H9 (cell line): ENCODE results near the gene LEFTY2. TPM values are rescaled to one million over a fixed set of nuclear protein-coding genes. Genes with fewer than 3 reads are reported as not detected.
"Not testable (repeated sequence)": the region's sequence is repeated elsewhere in the genome, so short reads cannot be mapped to it uniquely, and the experiment has no call there.

Experiments
- DNase-seq: peaks from one replicate; pipeline ENCODE4 v3.0.0-alpha.2; 2017
- H2AFZ ChIP-seq: one replicate; pipeline ENCODE4 v1.6.1; 2013; ENCODE audit warnings: mild to moderate bottlenecking, low read length, control low read depth, moderate library complexity
- H2AK5ac ChIP-seq: 2 replicates; pipeline ENCODE4 v1.6.1; 2013; ENCODE audit warnings: low read length, control low read depth, mixed read lengths; ENCODE audit not compliant: insufficient read length
- H2BK120ac ChIP-seq: one replicate; pipeline ENCODE4 v1.6.1; 2013; ENCODE audit warnings: low read depth, mild to moderate bottlenecking, low read length, control low read depth, inconsistent platforms; ENCODE audit not compliant: poor library complexity, severe bottlenecking
- H2BK12ac ChIP-seq: 2 replicates; pipeline ENCODE4 v1.6.1; 2013; ENCODE audit warnings: low read length, control low read depth, mixed read lengths, low read depth; ENCODE audit not compliant: insufficient read length
- H2BK15ac ChIP-seq: 2 replicates; pipeline ENCODE4 v1.6.1; 2013; ENCODE audit warnings: low read depth, low read length, control low read depth
- H2BK20ac ChIP-seq: one replicate; pipeline ENCODE4 v1.6.1; 2013; ENCODE audit warnings: low read depth, mild to moderate bottlenecking, low read length, control low read depth, inconsistent platforms; ENCODE audit not compliant: poor library complexity, severe bottlenecking
- H2BK5ac ChIP-seq: 2 replicates; pipeline ENCODE4 v1.6.1; 2013; ENCODE audit warnings: low read length, control low read depth, mixed read lengths; ENCODE audit not compliant: insufficient read length
- H3K14ac ChIP-seq: 2 replicates; pipeline ENCODE4 v1.6.1; 2013; ENCODE audit warnings: low read length, control low read depth; ENCODE audit not compliant: insufficient read depth
- H3K18ac ChIP-seq: 2 replicates; pipeline ENCODE4 v1.6.1; 2013; ENCODE audit warnings: low read depth, mild to moderate bottlenecking, mixed read lengths, low read length, control low read depth; ENCODE audit not compliant: insufficient read length
- H3K23ac ChIP-seq: 2 replicates; pipeline ENCODE4 v1.6.1; 2013; ENCODE audit warnings: low read length, control low read depth, mixed read lengths, low read depth; ENCODE audit not compliant: insufficient read length
- H3K23me2 ChIP-seq: 2 replicates; pipeline ENCODE4 v1.6.1; 2013; ENCODE audit warnings: low read depth, mild to moderate bottlenecking, mixed read lengths, low read length, control low read depth; ENCODE audit not compliant: insufficient read length, poor library complexity, severe bottlenecking
- H3K27ac ChIP-seq: 2 replicates; pipeline ENCODE4 v1.5.1; 2013; ENCODE audit warnings: low read length, control low read depth, mixed read lengths, low read depth; ENCODE audit not compliant: insufficient read length
- H3K27me3 ChIP-seq: 2 replicates; pipeline ENCODE4 v1.6.1; 2013; ENCODE audit warnings: low read length, control low read depth, inconsistent platforms; ENCODE audit not compliant: insufficient read depth
- H3K4ac ChIP-seq: 2 replicates; pipeline ENCODE4 v1.6.1; 2013; ENCODE audit warnings: low read depth, mild to moderate bottlenecking, control low read depth, inconsistent platforms, low read length, moderate library complexity
- H3K4me1 ChIP-seq: 2 replicates; pipeline ENCODE4 v1.6.1; 2013; ENCODE audit warnings: low read length, control low read depth, inconsistent platforms; ENCODE audit not compliant: insufficient read depth
- H3K4me2 ChIP-seq: 2 replicates; pipeline ENCODE4 v1.6.1; 2013; ENCODE audit warnings: low read length, control low read depth, mixed read lengths; ENCODE audit not compliant: insufficient read length, insufficient read depth
- H3K56ac ChIP-seq: 2 replicates; pipeline ENCODE4 v1.6.1; 2013; ENCODE audit warnings: low read depth, mild to moderate bottlenecking, mixed read lengths, low read length, control low read depth; ENCODE audit not compliant: insufficient read length
- H3K79me1 ChIP-seq: 2 replicates; pipeline ENCODE4 v1.6.1; 2013; ENCODE audit warnings: low read depth, mild to moderate bottlenecking, moderate library complexity, low read length, control low read depth, inconsistent platforms; ENCODE audit not compliant: insufficient read depth, poor library complexity, severe bottlenecking
- H3K79me2 ChIP-seq: 2 replicates; pipeline ENCODE4 v1.6.1; 2013; ENCODE audit warnings: low read length, control low read depth, inconsistent platforms; ENCODE audit not compliant: insufficient read depth
- H3K9ac ChIP-seq: 2 replicates; pipeline ENCODE4 v1.6.1; 2013; ENCODE audit warnings: low read length, control low read depth, mixed read lengths; ENCODE audit not compliant: insufficient read length; ENCODE audit errors: extremely low read depth
- H3K9me3 ChIP-seq: one replicate; pipeline ENCODE4 v1.6.1; 2013; ENCODE audit warnings: low read depth, low read length, inconsistent platforms; ENCODE audit not compliant: control insufficient read depth
- H3T11ph ChIP-seq: one replicate; pipeline ENCODE4 v1.6.1; 2013; ENCODE audit warnings: mild to moderate bottlenecking, low read length, control low read depth, inconsistent platforms
- H4K20me1 ChIP-seq: one replicate; pipeline ENCODE4 v1.6.1; 2013; ENCODE audit not compliant: control insufficient read depth, insufficient read length, insufficient read depth
- H4K5ac ChIP-seq: 2 replicates; pipeline ENCODE4 v1.6.1; 2013; ENCODE audit warnings: low read depth, mild to moderate bottlenecking, mixed read lengths, low read length, control low read depth; ENCODE audit not compliant: insufficient read length
- H4K8ac ChIP-seq: replicated peaks from 2 replicates; pipeline ENCODE4 v1.6.1; 2013; ENCODE audit warnings: low read length, control low read depth, mixed read lengths, low read depth; ENCODE audit not compliant: insufficient read length
- H4K91ac ChIP-seq: 2 replicates; pipeline ENCODE4 v1.6.1; 2013; ENCODE audit warnings: low read depth, mild to moderate bottlenecking, moderate library complexity, mixed read lengths, low read length, control low read depth; ENCODE audit not compliant: insufficient read length
- H3K27ac Mint-ChIP-seq, 3 experiments: 2 replicates in 2 of 3; 3 replicates in 1 of 3; pipeline ENCODE4 v1.8.0; 2020 to 2021; ENCODE audit warnings: mixed read lengths in 3 of 3, mild to moderate bottlenecking in 1 of 3, moderate library complexity in 1 of 3
- H3K27me3 Mint-ChIP-seq: 2 replicates; pipeline ENCODE4 v1.8.0; 2021; ENCODE audit warnings: low read depth, mild to moderate bottlenecking, moderate library complexity, mixed read lengths
- H3K36me3 Mint-ChIP-seq, 3 experiments: 2 replicates in 2 of 3; 3 replicates in 1 of 3; pipeline ENCODE4 v1.8.0; 2020 to 2021; ENCODE audit warnings: low read depth in 3 of 3, mixed read lengths in 3 of 3; ENCODE audit not compliant: insufficient read depth in 1 of 3
- H3K4me1 Mint-ChIP-seq, 2 experiments: 2 replicates each; pipeline ENCODE4 v1.8.0; 2020; ENCODE audit warnings: mixed read lengths in 2 of 2
- H3K4me3 Mint-ChIP-seq, 2 experiments: 2 replicates in 1 of 2; 3 replicates in 1 of 2; pipeline ENCODE4 v1.8.0; 2020 to 2021; ENCODE audit warnings: mild to moderate bottlenecking in 2 of 2, mixed read lengths in 2 of 2, moderate library complexity in 1 of 2
- H3K9me3 Mint-ChIP-seq, 2 experiments: 2 replicates in 1 of 2; 3 replicates in 1 of 2; pipeline ENCODE4 v1.8.0; 2020; ENCODE audit warnings: mild to moderate bottlenecking in 2 of 2, mixed read lengths in 2 of 2, moderate library complexity in 1 of 2
- WGBS: extraction: QIAGEN DNeasy Blood & Tissue Kit; methylation state at CpG from one replicate; pipeline ENCODE4 v1.1.7; 2013; ENCODE audit warnings: missing lambda C conversion rate, low lambda C conversion rate, mixed read lengths; ENCODE audit not compliant: insufficient read length; ENCODE audit errors: extremely low coverage; 5-methylcytosine and 5-hydroxymethylcytosine counted together
- total RNA-seq: library from RNA; stranded (reverse); gene quantifications from 2 replicates; pipeline ENCODE4 v1.2.1, GENCODE V29; 2021

LEFTY2 gene
- total RNA-seq, 1 experiment from 2014 or later = 16.3 TPM

GRCh38 chr1:225969751-225970150 lies 28.7 kb upstream of the LEFTY2 start:
- H3K18ac ChIP-seq, DNase-seq, H2BK5ac ChIP-seq, H3K79me1 ChIP-seq, H2BK120ac ChIP-seq, H2BK20ac ChIP-seq, H3K27ac ChIP-seq, H3K27me3 Mint-ChIP-seq, H3K14ac ChIP-seq, H3K4me1 Mint-ChIP-seq, H3K4me1 ChIP-seq, H4K91ac ChIP-seq, H2BK15ac ChIP-seq, H2BK12ac ChIP-seq, H3K9me3 ChIP-seq, H3K36me3 Mint-ChIP-seq, H4K5ac ChIP-seq, H3K79me2 ChIP-seq, H3K4me2 ChIP-seq, H3T11ph ChIP-seq, H3K27ac Mint-ChIP-seq, H3K27me3 ChIP-seq, H2AK5ac ChIP-seq, H3K9ac ChIP-seq, H4K8ac ChIP-seq, H4K20me1 ChIP-seq, H3K56ac ChIP-seq, H3K9me3 Mint-ChIP-seq, H2AFZ ChIP-seq, H3K4ac ChIP-seq, H3K4me3 Mint-ChIP-seq, H3K23ac ChIP-seq, H3K23me2 ChIP-seq: not testable (repeated sequence)
- no CpG with 5 or more reads among the region's 28 CpGs for WGBS
